Thyroid gland (tissue), 4 donors: ENCODE results near the gene MCAM. TPM values are rescaled to one million over a fixed set of nuclear protein-coding genes. Genes with fewer than 3 reads are reported as not detected.

Experiments used
- DNase-seq, 2 donors: peaks; one replicate each; pipeline ENCODE4 v3.0.0-alpha.2; 2019
- H3K27ac ChIP-seq, 3 donors: fragments of 200-600 bp; sonication (generic); 1 replicate in 2 of 3; 2 replicates in 1 of 3; pipeline ENCODE4 v1.5.1; 2016 to 2019; ENCODE audit warnings: mild to moderate bottlenecking in 1 of 3, moderate library complexity in 1 of 3
- H3K27me3 ChIP-seq: fragments of 200-600 bp; sonication (generic); one replicate; pipeline ENCODE4 v1.5.1; 2019
- H3K36me3 ChIP-seq, 2 donors: fragments of 200-600 bp; sonication (generic); one replicate each; pipeline ENCODE4 v1.5.1; 2016 to 2019
- H3K4me1 ChIP-seq, 2 donors: fragments of 200-600 bp; sonication (generic); one replicate each; pipeline ENCODE4 v1.5.1; 2017 to 2019
- H3K4me3 ChIP-seq, 3 donors: fragments of 200-600 bp; sonication (generic); replicated peaks in 1 of 3; 1 replicate in 2 of 3; 2 replicates in 1 of 3; pipeline ENCODE4 v1.5.1; 2016; ENCODE audit warnings: mild to moderate bottlenecking in 1 of 3
- H3K9me3 ChIP-seq: fragments of 200-600 bp; sonication (generic); one replicate; pipeline ENCODE4 v1.5.1; 2017
- POLR2A ChIP-seq, 2 donors: fragments of 450-650 bp; IDR thresholded peaks; one replicate each; pipeline ENCODE4 v1.6.1; 2017; ENCODE audit warnings: antibody characterized with exemption in 2 of 2, mild to moderate bottlenecking in 2 of 2, moderate library complexity in 1 of 2
- WGBS, 2 donors: methylation state at CpG; one replicate each; pipeline ENCODE4 v1.1.5; 2017; 5-methylcytosine and 5-hydroxymethylcytosine counted together
- intact Hi-C: fragments of 100-400 bp; cut with DNase I; formaldehyde crosslinking; loops from one replicate; pipeline ENCODE4 v1.15.1; 2023
- total RNA-seq, 4 donors: library from RNA; depleted of rRNA; stranded (reverse); fragments of >200 nt; gene quantifications; one replicate each; pipeline ENCODE4 v1.2.3, GENCODE V29; 2016
- TF ChIP-seq, protein P1 (sequence below), 6 experiments: fragments of 200-600 bp in 3 of 6; fragments of 450-650 bp in 3 of 6; sonication (generic) in 3 of 6; IDR thresholded peaks; one replicate each; pipeline ENCODE4 v1.5.1; 2016 to 2019; ENCODE audit warnings: antibody characterized with exemption in 6 of 6, mild to moderate bottlenecking in 2 of 6, inconsistent platforms in 1 of 6, moderate library complexity in 1 of 6

MCAM gene
- total RNA-seq, 4 donors from 2014 or later: 17.6 to 243 (median 61.8) TPM

DNA sequence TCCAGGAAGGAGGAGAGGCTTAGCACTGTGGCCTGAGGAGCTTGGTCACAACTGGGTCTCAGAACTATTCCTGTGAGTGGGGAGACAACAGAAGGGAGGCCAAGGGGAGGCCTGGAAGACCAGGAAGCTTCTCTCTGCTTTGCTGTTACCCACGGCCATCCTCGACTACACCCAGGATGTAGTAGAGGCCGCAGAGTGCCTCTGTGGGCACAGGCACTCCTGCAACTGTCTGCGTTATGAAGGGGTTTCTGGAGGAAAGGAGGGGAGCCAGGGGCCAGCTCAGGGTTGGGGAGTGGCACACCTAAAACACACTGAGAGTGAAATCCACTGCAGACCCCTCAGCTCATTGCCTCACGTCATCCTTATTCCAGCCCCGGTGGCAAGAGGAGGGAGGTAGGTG, 33.4 kb upstream of the MCAM start:
- WGBS, 2 donors: 80 to 83% methylated on average over 6 of the region's 6 CpGs
- no peaks in the 10 kb centered on the region for H3K27me3 ChIP-seq
- H3K27ac ChIP-seq: no peak overlapping the region
- no peak for DNase-seq
- no peak overlapping the region for H3K4me3 ChIP-seq
- no peak for TF ChIP-seq POLR2A (IDR thresholded peaks at IDR 0.05)
- TF ChIP-seq, protein P1, sequence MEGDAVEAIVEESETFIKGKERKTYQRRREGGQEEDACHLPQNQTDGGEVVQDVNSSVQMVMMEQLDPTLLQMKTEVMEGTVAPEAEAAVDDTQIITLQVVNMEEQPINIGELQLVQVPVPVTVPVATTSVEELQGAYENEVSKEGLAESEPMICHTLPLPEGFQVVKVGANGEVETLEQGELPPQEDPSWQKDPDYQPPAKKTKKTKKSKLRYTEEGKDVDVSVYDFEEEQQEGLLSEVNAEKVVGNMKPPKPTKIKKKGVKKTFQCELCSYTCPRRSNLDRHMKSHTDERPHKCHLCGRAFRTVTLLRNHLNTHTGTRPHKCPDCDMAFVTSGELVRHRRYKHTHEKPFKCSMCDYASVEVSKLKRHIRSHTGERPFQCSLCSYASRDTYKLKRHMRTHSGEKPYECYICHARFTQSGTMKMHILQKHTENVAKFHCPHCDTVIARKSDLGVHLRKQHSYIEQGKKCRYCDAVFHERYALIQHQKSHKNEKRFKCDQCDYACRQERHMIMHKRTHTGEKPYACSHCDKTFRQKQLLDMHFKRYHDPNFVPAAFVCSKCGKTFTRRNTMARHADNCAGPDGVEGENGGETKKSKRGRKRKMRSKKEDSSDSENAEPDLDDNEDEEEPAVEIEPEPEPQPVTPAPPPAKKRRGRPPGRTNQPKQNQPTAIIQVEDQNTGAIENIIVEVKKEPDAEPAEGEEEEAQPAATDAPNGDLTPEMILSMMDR (IDR thresholded peaks at IDR 0.05): no peak
- H3K9me3 ChIP-seq: no peaks in the 10 kb centered on the region
- intact Hi-C loops: loop anchor here (5.0 kb wide), 1 partner anchor 127 kb away; no protein-coding TSS in a partner anchor
- H3K4me1 ChIP-seq: peaks cover 0 to 5% of the 10 kb centered on the region in 2 donors
- H3K36me3 ChIP-seq: no peaks in the 10 kb centered on the region

GRCh38 chr11:119347940-119348605, 31.1 kb upstream of the MCAM start:
- Histone ChIP-seq H3K9me3 (no peaks in the 10 kb centered on the region), H3K27me3 (no peaks in the 10 kb centered on the region), H3K4me3 (no peak overlapping the region), H3K36me3 (no peaks in the 10 kb centered on the region), H3K4me1 (peaks cover 0 to 4% of the 10 kb centered on the region in 2 donors), H3K27ac (no peak overlapping the region)
- TF ChIP-seq, protein P1 (IDR thresholded peaks at IDR 0.05): no peak
- no peak for TF ChIP-seq POLR2A (IDR thresholded peaks at IDR 0.05)
- no peak for DNase-seq
- 71 to 83% methylated on average over 12 to 15 of the region's 16 CpGs for WGBS, 2 donors
- intact Hi-C loops: no loop called here

DNA sequence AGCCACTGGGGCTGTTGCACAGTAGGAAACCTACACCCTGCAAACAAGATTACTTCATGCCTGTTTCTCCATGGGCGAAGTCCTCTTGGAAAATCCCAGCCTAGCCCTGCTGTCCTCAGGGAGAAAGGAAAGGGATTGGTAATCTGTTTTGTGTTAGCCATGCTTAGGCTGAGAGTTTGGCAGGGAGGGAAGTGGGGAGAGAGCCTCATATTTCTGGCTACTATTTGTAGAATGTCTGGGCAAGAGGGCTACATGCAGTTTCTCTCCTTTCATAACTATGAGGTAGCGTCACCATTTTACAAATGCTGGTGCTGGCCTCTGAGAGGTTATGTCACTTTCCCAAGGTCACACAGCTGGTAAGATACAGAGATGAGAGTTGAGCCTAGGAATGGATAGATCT, 30.3 kb upstream of the MCAM start:
- no peaks in the 10 kb centered on the region for H3K9me3 ChIP-seq
- no peaks in the 10 kb centered on the region for H3K4me1 ChIP-seq
- H3K4me3 ChIP-seq: no peak overlapping the region
- H3K27ac ChIP-seq: no peak overlapping the region
- intact Hi-C loops: no loop called here
- no peaks in the 10 kb centered on the region for H3K36me3 ChIP-seq
- 75 to 84% methylated on average over 2 of the region's 2 CpGs for WGBS, 2 donors
- H3K27me3 ChIP-seq: no peaks in the 10 kb centered on the region
- DNase-seq: no peak
- no peak for TF ChIP-seq POLR2A (IDR thresholded peaks at IDR 0.05)
- TF ChIP-seq, protein P1 (IDR thresholded peaks at IDR 0.05): no peak

DNA sequence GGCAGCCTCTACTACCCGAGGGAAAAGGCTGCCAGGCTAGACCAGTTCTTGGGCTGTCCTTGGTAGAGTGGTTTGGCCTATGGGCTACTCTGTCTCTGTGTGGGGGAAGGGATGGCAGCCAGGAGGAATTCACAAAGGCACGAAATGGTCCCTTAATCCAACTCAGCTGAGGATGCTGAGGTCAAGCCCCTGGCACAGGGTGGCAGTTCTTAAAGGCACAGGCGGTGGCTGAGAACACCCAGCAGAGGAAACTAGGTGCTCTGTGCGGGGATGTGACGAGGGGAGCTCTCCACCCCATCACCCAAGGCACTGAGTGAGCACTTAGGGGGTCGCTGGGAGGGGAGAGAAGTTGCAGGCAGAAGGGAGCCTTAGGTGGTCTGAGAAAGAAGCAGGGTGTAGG, 29.7 kb upstream of the MCAM start, which contains the start of gene MFRP:
MFRP (minus strand) TSS at position 101 of the 400 bp plus-strand sequence. CDS start 192 bp downstream, outside the sequence.
- TF ChIP-seq, protein P1 (IDR thresholded peaks at IDR 0.05): no peak
- no peak for TF ChIP-seq POLR2A (IDR thresholded peaks at IDR 0.05)
- intact Hi-C loops: no loop called here
- Histone ChIP-seq H3K27me3 (no peaks in the 10 kb centered on the region), H3K9me3 (no peaks in the 10 kb centered on the region), H3K4me1 (no peaks in the 10 kb centered on the region), H3K4me3 (no peak within 1 kb of the TSS), H3K36me3 (no peaks in the 10 kb centered on the region), H3K27ac (no peak within 1 kb of the TSS)
- DNase-seq: no peak
- 53 to 54% methylated on average over 5 to 6 of the region's 6 CpGs for WGBS, 2 donors

DNA sequence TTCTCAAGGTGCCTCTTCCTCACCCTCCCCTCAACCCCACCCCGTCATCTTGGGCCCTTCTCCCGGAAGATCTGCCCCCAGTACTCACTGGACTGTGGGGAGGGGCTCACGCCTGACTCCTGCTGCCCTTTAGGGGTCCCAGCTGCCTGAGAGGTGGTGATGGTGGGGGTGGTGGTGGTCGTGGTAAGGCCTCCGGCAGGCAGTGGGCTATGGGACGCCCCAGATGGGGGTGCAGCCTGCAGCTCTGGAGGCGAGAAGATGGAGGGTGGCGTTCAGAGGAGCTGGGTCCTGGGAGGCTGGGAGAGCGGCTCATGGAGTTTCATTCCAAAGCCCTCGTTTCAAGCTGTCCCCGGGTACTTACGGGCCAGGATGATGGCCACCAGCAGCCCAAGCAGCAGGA, 28.8 kb upstream of the MCAM start:
- WGBS, 2 donors: 80 to 88% methylated on average over 11 to 12 of the region's 12 CpGs
- Histone ChIP-seq H3K9me3 (no peaks in the 10 kb centered on the region), H3K27me3 (no peaks in the 10 kb centered on the region), H3K27ac (no peak overlapping the region), H3K4me3 (no peak overlapping the region), H3K36me3 (no peaks in the 10 kb centered on the region), H3K4me1 (peaks cover 3 to 9% of the 10 kb centered on the region in 2 donors)
- intact Hi-C loops: no loop called here
- no peak for DNase-seq
- TF ChIP-seq, protein P1 (IDR thresholded peaks at IDR 0.05): no peak
- TF ChIP-seq POLR2A (IDR thresholded peaks at IDR 0.05): no peak
